SK-N-SH (cell line): ENCODE measurements around the gene VCPKMT.

ENCODE experiments used
- CHD2 ChIP-seq: fragments of 150-350 bp; IDR thresholded peaks from 2 replicates; pipeline ENCODE4 v1.6.1; 2018; ENCODE audit warnings: low read length; ENCODE audit not compliant: partially characterized antibody
- ELF1 ChIP-seq: IDR thresholded peaks from 2 replicates; pipeline ENCODE4 v1.4.0; 2012
- TAF1 ChIP-seq: IDR thresholded peaks from 2 replicates; pipeline ENCODE4 v1.6.1; 2012; ENCODE audit warnings: low read depth, mild to moderate bottlenecking, low read length, moderate library complexity, borderline replicate concordance
- TEAD4 ChIP-seq: IDR thresholded peaks from 2 replicates; pipeline ENCODE4 v1.4.0; 2012; ENCODE audit warnings: mild to moderate bottlenecking, borderline replicate concordance; ENCODE audit not compliant: insufficient read depth
- YY1 ChIP-seq: IDR thresholded peaks from 2 replicates; pipeline ENCODE4 v1.4.0; 2012; ENCODE audit warnings: low read depth, mild to moderate bottlenecking
- TF ChIP-seq, protein P1 (sequence below): fragments of 200-600 bp; sonication (generic); IDR thresholded peaks from 2 replicates; pipeline ENCODE4 v1.6.1; 2017; ENCODE audit warnings: antibody characterized with exemption, mild to moderate bottlenecking, moderate library complexity

DNA sequence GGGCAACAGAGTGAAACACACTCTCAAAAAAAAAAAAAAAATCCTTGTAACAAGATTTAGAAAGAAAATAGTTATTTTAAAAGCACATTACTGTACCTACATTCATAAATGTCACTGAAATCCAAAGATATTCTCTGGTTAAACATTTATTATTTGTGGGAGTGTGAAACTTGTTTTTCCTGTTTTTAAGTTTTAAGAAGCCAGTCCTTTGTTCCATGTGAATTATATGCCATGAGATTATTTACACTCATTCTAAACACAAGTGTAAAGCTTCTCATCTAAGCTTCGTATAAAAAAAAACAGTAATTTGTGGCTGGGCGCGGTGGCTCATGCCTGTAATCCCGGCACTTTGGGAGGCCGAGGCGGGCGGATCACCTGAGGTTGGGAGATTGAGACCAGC, 15.0 kb downstream of the VCPKMT start:
- TF ChIP-seq, protein P1, sequence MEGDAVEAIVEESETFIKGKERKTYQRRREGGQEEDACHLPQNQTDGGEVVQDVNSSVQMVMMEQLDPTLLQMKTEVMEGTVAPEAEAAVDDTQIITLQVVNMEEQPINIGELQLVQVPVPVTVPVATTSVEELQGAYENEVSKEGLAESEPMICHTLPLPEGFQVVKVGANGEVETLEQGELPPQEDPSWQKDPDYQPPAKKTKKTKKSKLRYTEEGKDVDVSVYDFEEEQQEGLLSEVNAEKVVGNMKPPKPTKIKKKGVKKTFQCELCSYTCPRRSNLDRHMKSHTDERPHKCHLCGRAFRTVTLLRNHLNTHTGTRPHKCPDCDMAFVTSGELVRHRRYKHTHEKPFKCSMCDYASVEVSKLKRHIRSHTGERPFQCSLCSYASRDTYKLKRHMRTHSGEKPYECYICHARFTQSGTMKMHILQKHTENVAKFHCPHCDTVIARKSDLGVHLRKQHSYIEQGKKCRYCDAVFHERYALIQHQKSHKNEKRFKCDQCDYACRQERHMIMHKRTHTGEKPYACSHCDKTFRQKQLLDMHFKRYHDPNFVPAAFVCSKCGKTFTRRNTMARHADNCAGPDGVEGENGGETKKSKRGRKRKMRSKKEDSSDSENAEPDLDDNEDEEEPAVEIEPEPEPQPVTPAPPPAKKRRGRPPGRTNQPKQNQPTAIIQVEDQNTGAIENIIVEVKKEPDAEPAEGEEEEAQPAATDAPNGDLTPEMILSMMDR, result no peak
- TF ChIP-seq TEAD4 (no peak), TAF1 (no peak), YY1 (no peak), ELF1 (no peak), CHD2 (no peak)
